Measurements from ENCODE around the gene PIGZ. TPM values are rescaled to one million over a fixed set of nuclear protein-coding genes. Genes with fewer than 3 reads are reported as not detected.

The PIGZ gene
- total and polyA plus RNA-seq, 12 donors: 0.39 to 4.0 (median 2.1) TPM

- H3K27me3 ChIP-seq: no peaks in the 10 kb centered on the region
- WGBS, 4 donors: 86 to 100% (median 89%) methylated on average over 1 of the region's 1 CpG
These were observed 66.9 kb downstream of the PIGZ start for GRCh38 chr3:196901768-196902167.

More at GRCh38 chr3:196901768-196902167, 66.9 kb downstream of the PIGZ start:
- no peaks in the 10 kb centered on the region for H3K9me3 ChIP-seq (replicated peaks in 1 of 3)
- intact Hi-C loops (cut with DNase I): no loop called here
- TF ChIP-seq, protein P1, sequence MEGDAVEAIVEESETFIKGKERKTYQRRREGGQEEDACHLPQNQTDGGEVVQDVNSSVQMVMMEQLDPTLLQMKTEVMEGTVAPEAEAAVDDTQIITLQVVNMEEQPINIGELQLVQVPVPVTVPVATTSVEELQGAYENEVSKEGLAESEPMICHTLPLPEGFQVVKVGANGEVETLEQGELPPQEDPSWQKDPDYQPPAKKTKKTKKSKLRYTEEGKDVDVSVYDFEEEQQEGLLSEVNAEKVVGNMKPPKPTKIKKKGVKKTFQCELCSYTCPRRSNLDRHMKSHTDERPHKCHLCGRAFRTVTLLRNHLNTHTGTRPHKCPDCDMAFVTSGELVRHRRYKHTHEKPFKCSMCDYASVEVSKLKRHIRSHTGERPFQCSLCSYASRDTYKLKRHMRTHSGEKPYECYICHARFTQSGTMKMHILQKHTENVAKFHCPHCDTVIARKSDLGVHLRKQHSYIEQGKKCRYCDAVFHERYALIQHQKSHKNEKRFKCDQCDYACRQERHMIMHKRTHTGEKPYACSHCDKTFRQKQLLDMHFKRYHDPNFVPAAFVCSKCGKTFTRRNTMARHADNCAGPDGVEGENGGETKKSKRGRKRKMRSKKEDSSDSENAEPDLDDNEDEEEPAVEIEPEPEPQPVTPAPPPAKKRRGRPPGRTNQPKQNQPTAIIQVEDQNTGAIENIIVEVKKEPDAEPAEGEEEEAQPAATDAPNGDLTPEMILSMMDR (IDR thresholded peaks at IDR 0.05): no peak
- TF ChIP-seq POLR2A (IDR thresholded peaks at IDR 0.05): no peak
- DNase-seq: no peak
- no peak overlapping the region for H3K27ac ChIP-seq
- no peak overlapping the region for H3K4me3 ChIP-seq
- no peaks in the 10 kb centered on the region for H3K4me1 ChIP-seq (replicated peaks in 1 of 2)
- H3K36me3 ChIP-seq (replicated peaks in 1 of 2): peaks cover 0 to 50% of the 10 kb centered on the region in 2 donors

Other genes starting within 250 kb of the PIGZ start
- 10 to 100 TPM; 22.1 to 62.0 (median 51.4) TPM for gene PAK2, start 229.0 kb downstream of the PIGZ start, total RNA-seq
- gene PAK2, start 229.0 kb downstream of the PIGZ start, polyA plus RNA-seq: 10 to 100 TPM; 15.3 to 43.5 (median 16.3) TPM
- gene SENP5, start 100.9 kb downstream of the PIGZ start, total RNA-seq: 10 to 100 TPM; 15.8 to 41.6 (median 23.9) TPM
- 10 to 100 TPM in 1 of 3 donors, 1 to 10 TPM in 2; 9.1 to 12.3 (median 10.0) TPM for gene SENP5, start 100.9 kb downstream of the PIGZ start, polyA plus RNA-seq
- 10 to 100 TPM; 38.5 to 77.8 (median 60.5) TPM for gene NCBP2, start 26.3 kb downstream of the PIGZ start, total RNA-seq
- 100 to 1,000 TPM in 1 of 3 donors, 10 to 100 TPM in 2; 42.0 to 100 (median 48.4) TPM for gene NCBP2, start 26.3 kb downstream of the PIGZ start, polyA plus RNA-seq
- 10 to 100 TPM in 1 of 9 donors, 1 to 10 TPM in 4, under 1 TPM in 3, not detected in 1; 0.47 to 11.3 (median 1.3) TPM for gene MELTF, start 61.0 kb upstream of the PIGZ start, total RNA-seq
- gene MELTF, start 61.0 kb upstream of the PIGZ start, polyA plus RNA-seq: 1 to 10 TPM in 2 of 3 donors, under 1 TPM in 1; 0.84 to 3.6 (median 2.1) TPM